HG03442 (cell line): ENCODE measurements around the gene OR2H2.

Experiments used
- ATAC-seq: cut with Tn5 transposase; IDR thresholded peaks from one replicate; pipeline ENCODE4 v1.9.1; 2021; ENCODE audit warnings: mild to moderate bottlenecking, moderate library complexity; ENCODE audit not compliant: unreplicated experiment

Gene OR2H2

DNA sequence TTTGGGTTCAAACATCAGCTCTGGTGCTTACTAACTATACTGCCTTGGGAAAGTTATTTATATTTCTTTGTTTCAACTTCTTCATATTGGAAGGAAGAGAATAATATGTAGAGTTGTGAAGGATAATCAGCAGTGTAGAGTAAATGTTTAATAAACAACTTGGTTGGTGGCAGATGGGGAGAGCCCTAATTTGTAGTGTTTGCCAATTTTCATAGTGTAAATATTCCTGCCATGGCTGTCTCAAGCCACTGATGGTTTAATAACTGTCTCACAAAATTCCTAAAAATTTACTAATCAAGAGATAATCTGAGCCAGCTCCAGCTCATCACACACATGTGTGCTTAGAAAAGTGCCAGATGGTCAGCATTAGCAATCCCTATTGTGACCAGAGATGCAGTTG is at the start of gene OR2H2:
OR2H2 (plus strand) TSS at position 301 of the 400 bp plus-strand sequence. CDS start 2,824 bp downstream, outside the sequence.
- no peak for ATAC-seq

GRCh38 chr6:29537714-29538403 is 47.1 kb upstream of the OR2H2 start:
- no peak for ATAC-seq

DNA sequence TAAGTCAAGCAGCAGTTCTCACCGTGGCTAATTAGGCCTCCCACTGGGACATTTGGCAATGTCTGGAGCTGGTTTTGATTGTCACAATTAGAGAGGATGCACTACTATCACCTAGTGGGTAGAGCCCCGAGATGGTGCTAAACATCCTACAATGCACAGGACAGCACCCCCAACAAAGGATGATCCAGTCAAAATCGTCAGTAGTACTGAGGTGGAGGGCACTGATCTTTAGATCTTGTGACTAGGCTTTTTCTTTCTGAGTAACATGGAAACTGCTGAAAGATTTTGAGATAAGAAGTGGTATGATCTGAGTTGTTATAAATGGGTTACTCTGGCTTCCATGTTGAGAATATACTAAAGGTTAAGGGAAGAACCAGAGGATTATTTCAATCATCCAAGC is 37.3 kb upstream of the OR2H2 start:
- no peak for ATAC-seq

DNA sequence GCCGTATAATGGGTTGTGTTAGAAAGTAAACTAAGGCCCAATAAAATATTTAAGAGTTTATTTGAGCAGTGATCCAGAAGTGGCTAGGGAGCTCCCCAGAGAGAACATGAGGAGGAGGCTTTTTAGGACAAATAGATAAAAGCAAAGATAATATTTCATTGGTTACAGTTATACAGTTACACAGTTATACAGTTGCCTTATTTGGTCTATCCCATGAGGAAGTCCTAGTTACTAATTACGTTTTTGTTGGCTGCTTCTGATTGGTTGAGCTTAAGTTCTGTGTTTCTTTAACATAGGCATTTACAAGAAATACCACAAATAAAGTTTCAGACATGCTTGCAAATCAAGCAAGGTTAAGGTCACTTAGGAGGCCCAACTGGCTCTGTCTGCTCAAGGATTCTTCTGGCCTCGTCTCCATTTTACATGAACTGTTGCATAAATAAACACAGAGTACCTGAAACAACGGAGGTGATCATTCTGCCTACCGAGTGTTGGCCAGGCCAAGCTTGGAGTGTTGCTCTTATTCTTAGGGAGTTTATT is 32.3 kb upstream of the OR2H2 start:
- ATAC-seq = peak; percentile 86

DNA sequence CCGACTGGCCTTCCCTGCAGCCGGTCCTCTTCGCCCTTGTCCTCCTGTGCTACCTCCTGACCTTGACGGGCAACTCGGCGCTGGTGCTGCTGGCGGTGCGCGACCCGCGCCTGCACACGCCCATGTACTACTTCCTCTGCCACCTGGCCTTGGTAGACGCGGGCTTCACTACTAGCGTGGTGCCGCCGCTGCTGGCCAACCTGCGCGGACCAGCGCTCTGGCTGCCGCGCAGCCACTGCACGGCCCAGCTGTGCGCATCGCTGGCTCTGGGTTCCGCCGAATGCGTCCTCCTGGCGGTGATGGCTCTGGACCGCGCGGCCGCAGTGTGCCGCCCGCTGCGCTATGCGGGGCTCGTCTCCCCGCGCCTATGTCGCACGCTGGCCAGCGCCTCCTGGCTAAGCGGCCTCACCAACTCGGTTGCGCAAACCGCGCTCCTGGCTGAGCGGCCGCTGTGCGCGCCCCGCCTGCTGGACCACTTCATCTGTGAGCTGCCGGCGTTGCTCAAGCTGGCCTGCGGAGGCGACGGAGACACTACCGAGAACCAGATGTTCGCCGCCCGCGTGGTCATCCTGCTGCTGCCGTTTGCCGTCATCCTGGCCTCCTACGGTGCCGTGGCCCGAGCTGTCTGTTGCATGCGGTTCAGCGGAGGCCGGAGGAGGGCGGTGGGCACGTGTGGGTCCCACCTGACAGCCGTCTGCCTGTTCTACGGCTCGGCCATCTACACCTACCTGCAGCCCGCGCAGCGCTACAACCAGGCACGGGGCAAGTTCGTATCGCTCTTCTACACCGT is 31.5 kb upstream of the OR2H2 start:
- ATAC-seq = no peak

DNA sequence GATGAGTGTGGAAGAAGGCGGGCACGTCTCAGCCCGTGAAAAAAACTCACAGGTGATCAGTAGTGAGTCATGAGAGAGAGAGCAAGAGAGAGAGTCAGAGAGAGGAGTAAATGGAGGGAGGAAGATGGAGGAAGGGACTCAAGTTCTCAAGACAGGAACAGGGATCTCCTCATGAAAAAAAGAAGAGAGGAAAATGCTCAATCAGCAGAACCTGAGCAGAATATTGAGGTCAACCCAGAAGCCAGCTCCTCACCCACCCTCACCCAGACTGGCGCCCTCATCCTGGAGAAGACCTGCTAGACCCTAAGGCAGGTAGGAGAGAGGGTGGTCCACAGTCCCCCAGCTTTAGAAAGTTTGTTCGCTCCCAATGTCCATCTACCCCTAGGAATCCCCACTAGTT is 30.2 kb upstream of the OR2H2 start:
- no peak for ATAC-seq

DNA sequence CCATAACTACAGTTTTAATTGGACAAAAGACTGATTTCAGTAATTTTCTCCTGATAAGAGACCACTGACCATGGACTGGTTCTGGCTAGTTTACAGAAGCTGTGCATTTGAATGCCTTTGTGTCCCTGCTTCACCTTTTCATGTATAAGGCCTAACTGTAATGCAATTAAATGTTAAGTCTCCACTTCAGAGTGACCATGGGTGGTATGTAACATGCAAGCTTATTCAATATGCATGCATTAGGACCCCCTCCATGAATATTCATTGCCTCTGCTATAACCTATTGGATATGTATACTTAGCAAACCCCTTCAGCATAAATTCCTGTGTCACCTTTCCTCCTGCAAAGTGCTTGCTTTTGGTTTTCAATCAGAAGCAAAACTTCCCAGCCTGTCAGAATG is 27.6 kb upstream of the OR2H2 start:
- ATAC-seq = no peak

GRCh38 chr6:29558439-29559079 is 26.4 kb upstream of the OR2H2 start:
- ATAC-seq = no peak

- no peak for ATAC-seq
Observed at GRCh38 chr6:29559524-29560287, 25.2 kb upstream of the OR2H2 start, which contains the start of gene UBD. TSS of gene UBD (minus strand) at chr6:29559732. CDS start at chr6:29559701, 31 bp downstream.

DNA sequence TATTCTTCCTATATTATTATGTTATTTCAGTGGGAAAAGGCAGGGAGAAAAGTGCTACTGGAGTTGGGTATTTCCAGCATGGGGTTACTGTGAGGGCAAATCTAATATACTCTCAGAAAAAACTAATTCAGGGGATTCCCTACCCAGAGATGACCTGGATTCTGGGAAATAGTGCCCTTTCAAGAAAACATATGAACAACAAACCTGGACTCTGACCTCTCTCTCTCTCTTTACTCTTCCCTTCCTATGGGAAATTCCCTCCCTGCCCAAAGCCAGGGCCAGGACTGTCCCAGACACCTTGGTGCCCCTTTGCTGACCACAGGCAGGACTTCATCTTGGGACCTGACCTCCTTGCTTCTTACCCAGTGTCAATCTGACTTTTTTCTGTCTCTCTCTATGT is 23.8 kb upstream of the OR2H2 start:
- no peak for ATAC-seq

DNA sequence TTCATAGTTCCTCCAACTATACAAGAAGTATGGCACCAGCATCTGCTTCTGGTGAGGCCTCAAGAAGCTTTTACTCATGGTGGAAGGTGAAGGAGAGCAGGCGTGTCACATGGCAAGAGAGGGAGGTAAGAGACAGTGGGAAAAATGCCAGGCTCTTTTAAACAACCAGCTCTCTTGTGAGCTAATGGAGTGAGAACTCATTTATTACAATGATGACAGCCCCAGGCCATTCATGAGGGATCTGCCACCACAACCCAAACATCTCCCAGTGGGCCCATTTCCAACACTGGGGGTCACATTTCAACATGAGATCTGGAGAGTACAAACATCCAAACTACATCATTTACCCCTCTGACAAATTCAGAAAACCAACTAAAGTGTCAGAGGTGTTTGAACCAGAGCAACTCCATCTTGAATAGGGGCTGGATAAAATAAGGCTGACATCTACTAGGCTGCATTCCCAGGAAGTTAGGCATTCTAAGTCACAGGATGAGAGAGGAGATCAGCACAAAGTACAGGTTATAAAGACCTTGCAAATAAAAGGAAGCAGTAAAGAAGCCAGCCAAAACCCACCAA is 23.2 kb upstream of the OR2H2 start:
- no peak for ATAC-seq

DNA sequence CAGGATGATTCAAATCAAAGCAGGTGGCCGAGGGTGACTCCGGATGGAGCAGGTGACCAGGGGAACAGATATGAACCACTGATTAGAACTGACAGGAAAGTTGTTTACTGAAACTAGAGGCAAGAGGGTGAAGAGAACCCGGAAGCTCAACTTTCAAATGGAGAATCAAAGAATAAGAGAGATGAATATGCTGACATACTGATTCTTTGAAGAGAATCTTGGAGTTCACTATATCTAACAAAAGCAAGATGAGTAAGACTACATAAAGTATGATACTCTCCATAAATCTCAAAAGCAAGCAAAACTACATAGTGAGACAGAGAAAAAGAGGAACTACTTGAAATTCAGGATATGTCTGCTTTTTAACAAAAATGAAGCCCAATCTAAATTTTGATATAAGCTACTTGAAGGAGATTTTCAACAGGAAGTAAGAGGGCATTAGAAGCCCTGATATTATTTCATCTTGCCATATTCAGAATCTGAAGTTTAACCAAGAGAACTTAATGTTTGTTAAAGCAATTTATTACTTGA is 21.4 kb upstream of the OR2H2 start:
- ATAC-seq = no peak

DNA sequence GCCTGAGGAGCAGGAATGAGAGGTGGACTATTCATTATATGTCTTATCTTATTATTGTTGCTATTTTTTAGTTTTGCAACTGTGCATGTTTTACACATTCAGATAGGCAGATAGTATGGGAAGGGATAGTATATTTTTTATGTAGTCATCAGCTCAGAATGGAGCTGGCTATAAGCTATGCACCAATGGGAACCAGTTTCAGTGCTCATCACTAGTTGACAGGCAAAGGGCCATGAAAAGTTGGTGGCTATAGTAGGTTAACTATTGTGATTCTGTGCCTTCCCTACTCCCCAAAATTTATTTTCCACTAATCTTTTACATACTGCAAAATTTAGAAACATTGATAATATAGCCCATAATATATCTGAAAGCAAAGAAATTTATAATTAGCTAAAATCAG is 20.0 kb upstream of the OR2H2 start:
- ATAC-seq = peak; percentile 45

DNA sequence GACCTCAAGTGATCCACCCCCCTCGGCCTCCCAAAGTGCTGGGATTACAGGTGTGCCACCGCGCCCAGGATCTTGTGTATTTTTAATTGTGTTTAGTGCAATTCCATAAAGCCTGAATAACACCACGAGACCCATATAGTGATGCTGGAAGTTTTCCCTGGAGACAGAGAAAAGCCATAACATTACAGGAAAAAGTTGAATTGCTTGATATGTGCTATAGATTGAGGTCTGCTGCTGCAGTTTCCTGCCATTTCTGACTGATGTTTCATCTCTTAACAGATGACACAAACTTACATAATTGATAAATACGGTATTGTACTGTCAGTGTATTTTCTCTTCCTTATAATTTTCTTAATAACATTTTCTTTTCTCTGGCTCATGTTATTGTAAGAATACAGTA is 18.1 kb upstream of the OR2H2 start:
- no peak for ATAC-seq

- no peak for ATAC-seq
Observed at GRCh38 chr6:29567541-29567940, 17.4 kb upstream of the OR2H2 start.

DNA sequence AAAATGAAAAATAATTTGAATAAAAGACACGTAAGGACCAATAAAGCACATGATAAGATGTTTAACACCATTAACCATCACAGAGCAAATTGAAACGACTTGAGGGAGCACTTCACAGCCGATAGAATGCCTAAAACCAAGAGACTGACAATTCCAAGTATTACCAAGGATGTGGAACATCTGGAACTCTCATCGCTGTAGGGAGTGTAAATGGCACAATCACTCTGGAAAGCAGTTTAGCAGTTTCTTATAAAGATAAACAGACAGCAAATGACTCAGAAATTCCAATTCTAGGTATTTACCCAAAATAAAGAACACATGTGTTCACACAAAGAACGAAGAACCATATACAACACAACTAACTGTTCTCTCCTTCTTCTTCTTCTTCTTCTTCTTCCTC is 16.9 kb upstream of the OR2H2 start:
- no peak for ATAC-seq

DNA sequence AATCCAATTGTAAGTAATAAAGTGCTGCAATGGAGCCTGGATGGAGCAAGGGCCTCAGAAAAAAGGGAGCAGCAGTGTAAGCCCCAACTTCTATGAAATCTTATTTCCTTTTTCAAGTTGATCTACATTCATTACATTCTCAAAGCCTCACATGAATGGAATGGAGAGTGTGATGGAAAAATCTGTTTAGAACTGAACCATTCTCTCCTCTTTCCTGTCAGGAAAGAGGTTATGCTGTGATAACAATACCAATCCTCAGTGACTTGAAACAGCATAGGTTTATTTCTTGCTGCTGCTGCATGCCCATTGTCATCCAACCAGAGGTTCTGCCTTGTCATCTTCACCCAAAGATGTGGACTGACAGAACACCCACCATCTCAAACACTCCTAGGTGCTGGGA is 8.9 kb upstream of the OR2H2 start:
- ATAC-seq = no peak

DNA sequence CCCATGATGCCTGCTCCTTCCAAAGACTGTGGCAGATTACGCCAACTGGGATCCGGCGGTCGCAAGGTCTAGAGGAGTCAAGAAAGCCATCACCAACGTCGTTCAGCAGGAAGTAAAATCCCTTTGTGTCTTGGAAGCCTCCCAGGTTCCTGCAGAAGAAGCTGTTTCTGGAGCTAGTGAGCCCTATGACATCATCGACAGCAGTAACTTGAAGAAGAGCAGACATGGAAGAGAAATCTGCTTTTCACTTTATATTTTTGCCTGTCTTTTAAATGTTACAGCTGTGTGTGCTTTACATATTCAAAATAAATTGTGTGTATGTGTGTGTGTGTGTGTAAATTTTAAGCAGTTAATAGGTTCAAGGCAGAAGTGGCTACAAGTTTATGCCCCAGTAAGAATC is 7.4 kb upstream of the OR2H2 start:
- ATAC-seq = no peak

DNA sequence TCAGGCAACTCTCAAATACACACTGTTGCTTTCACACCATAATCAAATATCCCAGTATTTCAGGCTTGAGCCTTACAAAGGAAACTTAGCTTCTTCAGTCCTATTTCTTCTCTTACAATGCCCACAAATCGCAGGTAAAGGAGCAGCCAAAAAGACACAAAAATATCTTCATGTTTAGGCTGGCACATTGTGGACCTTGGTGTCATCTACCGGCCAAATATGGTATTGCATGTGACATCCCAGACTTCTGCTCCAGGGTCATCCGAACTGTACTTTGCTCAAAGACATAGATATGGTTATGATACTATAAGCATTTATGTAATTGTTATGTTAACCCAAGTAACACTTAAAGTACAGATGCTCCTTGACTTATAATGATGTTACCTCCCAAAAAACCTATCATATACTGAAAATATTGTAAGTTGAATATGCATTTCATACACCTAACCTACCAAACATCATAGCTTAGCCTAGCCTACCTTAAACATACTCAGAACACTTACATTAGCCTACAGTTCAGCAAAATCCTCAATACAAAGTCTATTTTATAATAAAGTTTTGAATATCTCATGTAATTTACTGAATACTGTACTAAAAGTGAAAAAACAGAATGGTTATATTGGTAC is 4.6 kb downstream of the OR2H2 start:
- no peak for ATAC-seq
